H9 (cell line): ENCODE results near the gene FHL1. TPM values are rescaled to one million over a fixed set of nuclear protein-coding genes. Genes with fewer than 3 reads are reported as not detected.

Source experiments
- DNase-seq: peaks from one replicate; pipeline ENCODE4 v3.0.0-alpha.2; 2017
- H2AFZ ChIP-seq: one replicate; pipeline ENCODE4 v1.6.1; 2013; ENCODE audit warnings: mild to moderate bottlenecking, low read length, control low read depth, moderate library complexity
- H2AK5ac ChIP-seq: 2 replicates; pipeline ENCODE4 v1.6.1; 2013; ENCODE audit warnings: low read length, control low read depth, mixed read lengths; ENCODE audit not compliant: insufficient read length
- H2BK120ac ChIP-seq: one replicate; pipeline ENCODE4 v1.6.1; 2013; ENCODE audit warnings: low read depth, mild to moderate bottlenecking, low read length, control low read depth, inconsistent platforms; ENCODE audit not compliant: poor library complexity, severe bottlenecking
- H2BK12ac ChIP-seq: 2 replicates; pipeline ENCODE4 v1.6.1; 2013; ENCODE audit warnings: low read length, control low read depth, mixed read lengths, low read depth; ENCODE audit not compliant: insufficient read length
- H2BK15ac ChIP-seq: 2 replicates; pipeline ENCODE4 v1.6.1; 2013; ENCODE audit warnings: low read depth, low read length, control low read depth
- H2BK20ac ChIP-seq: one replicate; pipeline ENCODE4 v1.6.1; 2013; ENCODE audit warnings: low read depth, mild to moderate bottlenecking, low read length, control low read depth, inconsistent platforms; ENCODE audit not compliant: poor library complexity, severe bottlenecking
- H2BK5ac ChIP-seq: 2 replicates; pipeline ENCODE4 v1.6.1; 2013; ENCODE audit warnings: low read length, control low read depth, mixed read lengths; ENCODE audit not compliant: insufficient read length
- H3K14ac ChIP-seq: 2 replicates; pipeline ENCODE4 v1.6.1; 2013; ENCODE audit warnings: low read length, control low read depth; ENCODE audit not compliant: insufficient read depth
- H3K18ac ChIP-seq: 2 replicates; pipeline ENCODE4 v1.6.1; 2013; ENCODE audit warnings: low read depth, mild to moderate bottlenecking, mixed read lengths, low read length, control low read depth; ENCODE audit not compliant: insufficient read length
- H3K23ac ChIP-seq: 2 replicates; pipeline ENCODE4 v1.6.1; 2013; ENCODE audit warnings: low read length, control low read depth, mixed read lengths, low read depth; ENCODE audit not compliant: insufficient read length
- H3K23me2 ChIP-seq: 2 replicates; pipeline ENCODE4 v1.6.1; 2013; ENCODE audit warnings: low read depth, mild to moderate bottlenecking, mixed read lengths, low read length, control low read depth; ENCODE audit not compliant: insufficient read length, poor library complexity, severe bottlenecking
- H3K27ac ChIP-seq: 2 replicates; pipeline ENCODE4 v1.5.1; 2013; ENCODE audit warnings: low read length, control low read depth, mixed read lengths, low read depth; ENCODE audit not compliant: insufficient read length
- H3K27me3 ChIP-seq: 2 replicates; pipeline ENCODE4 v1.6.1; 2013; ENCODE audit warnings: low read length, control low read depth, inconsistent platforms; ENCODE audit not compliant: insufficient read depth
- H3K4ac ChIP-seq: 2 replicates; pipeline ENCODE4 v1.6.1; 2013; ENCODE audit warnings: low read depth, mild to moderate bottlenecking, control low read depth, inconsistent platforms, low read length, moderate library complexity
- H3K4me1 ChIP-seq: 2 replicates; pipeline ENCODE4 v1.6.1; 2013; ENCODE audit warnings: low read length, control low read depth, inconsistent platforms; ENCODE audit not compliant: insufficient read depth
- H3K4me2 ChIP-seq: 2 replicates; pipeline ENCODE4 v1.6.1; 2013; ENCODE audit warnings: low read length, control low read depth, mixed read lengths; ENCODE audit not compliant: insufficient read length, insufficient read depth
- H3K56ac ChIP-seq: 2 replicates; pipeline ENCODE4 v1.6.1; 2013; ENCODE audit warnings: low read depth, mild to moderate bottlenecking, mixed read lengths, low read length, control low read depth; ENCODE audit not compliant: insufficient read length
- H3K79me1 ChIP-seq: 2 replicates; pipeline ENCODE4 v1.6.1; 2013; ENCODE audit warnings: low read depth, mild to moderate bottlenecking, moderate library complexity, low read length, control low read depth, inconsistent platforms; ENCODE audit not compliant: insufficient read depth, poor library complexity, severe bottlenecking
- H3K79me2 ChIP-seq: 2 replicates; pipeline ENCODE4 v1.6.1; 2013; ENCODE audit warnings: low read length, control low read depth, inconsistent platforms; ENCODE audit not compliant: insufficient read depth
- H3K9ac ChIP-seq: 2 replicates; pipeline ENCODE4 v1.6.1; 2013; ENCODE audit warnings: low read length, control low read depth, mixed read lengths; ENCODE audit not compliant: insufficient read length; ENCODE audit errors: extremely low read depth
- H3K9me3 ChIP-seq: one replicate; pipeline ENCODE4 v1.6.1; 2013; ENCODE audit warnings: low read depth, low read length, inconsistent platforms; ENCODE audit not compliant: control insufficient read depth
- H3T11ph ChIP-seq: one replicate; pipeline ENCODE4 v1.6.1; 2013; ENCODE audit warnings: mild to moderate bottlenecking, low read length, control low read depth, inconsistent platforms
- H4K20me1 ChIP-seq: one replicate; pipeline ENCODE4 v1.6.1; 2013; ENCODE audit not compliant: control insufficient read depth, insufficient read length, insufficient read depth
- H4K5ac ChIP-seq: 2 replicates; pipeline ENCODE4 v1.6.1; 2013; ENCODE audit warnings: low read depth, mild to moderate bottlenecking, mixed read lengths, low read length, control low read depth; ENCODE audit not compliant: insufficient read length
- H4K8ac ChIP-seq: replicated peaks from 2 replicates; pipeline ENCODE4 v1.6.1; 2013; ENCODE audit warnings: low read length, control low read depth, mixed read lengths, low read depth; ENCODE audit not compliant: insufficient read length
- H4K91ac ChIP-seq: 2 replicates; pipeline ENCODE4 v1.6.1; 2013; ENCODE audit warnings: low read depth, mild to moderate bottlenecking, moderate library complexity, mixed read lengths, low read length, control low read depth; ENCODE audit not compliant: insufficient read length
- H3K27ac Mint-ChIP-seq, 3 experiments: 2 replicates in 2 of 3; 3 replicates in 1 of 3; pipeline ENCODE4 v1.8.0; 2020 to 2021; ENCODE audit warnings: mixed read lengths in 3 of 3, mild to moderate bottlenecking in 1 of 3, moderate library complexity in 1 of 3
- H3K27me3 Mint-ChIP-seq: 2 replicates; pipeline ENCODE4 v1.8.0; 2021; ENCODE audit warnings: low read depth, mild to moderate bottlenecking, moderate library complexity, mixed read lengths
- H3K36me3 Mint-ChIP-seq, 3 experiments: 2 replicates in 2 of 3; 3 replicates in 1 of 3; pipeline ENCODE4 v1.8.0; 2020 to 2021; ENCODE audit warnings: low read depth in 3 of 3, mixed read lengths in 3 of 3; ENCODE audit not compliant: insufficient read depth in 1 of 3
- H3K4me1 Mint-ChIP-seq, 2 experiments: 2 replicates each; pipeline ENCODE4 v1.8.0; 2020; ENCODE audit warnings: mixed read lengths in 2 of 2
- H3K4me3 Mint-ChIP-seq, 2 experiments: 2 replicates in 1 of 2; 3 replicates in 1 of 2; pipeline ENCODE4 v1.8.0; 2020 to 2021; ENCODE audit warnings: mild to moderate bottlenecking in 2 of 2, mixed read lengths in 2 of 2, moderate library complexity in 1 of 2
- H3K9me3 Mint-ChIP-seq, 2 experiments: 2 replicates in 1 of 2; 3 replicates in 1 of 2; pipeline ENCODE4 v1.8.0; 2020; ENCODE audit warnings: mild to moderate bottlenecking in 2 of 2, mixed read lengths in 2 of 2, moderate library complexity in 1 of 2
- CTCF ChIP-seq: fragments of 200-600 bp; sonication (generic); conservative IDR thresholded peaks from 3 replicates; pipeline ENCODE4 v1.8.0; 2021; ENCODE audit warnings: antibody characterized with exemption, mild to moderate bottlenecking
- WGBS: extraction: QIAGEN DNeasy Blood & Tissue Kit; methylation state at CpG from one replicate; pipeline ENCODE4 v1.1.7; 2013; ENCODE audit warnings: missing lambda C conversion rate, low lambda C conversion rate, mixed read lengths; ENCODE audit not compliant: insufficient read length; ENCODE audit errors: extremely low coverage; 5-methylcytosine and 5-hydroxymethylcytosine counted together
- total RNA-seq: library from RNA; stranded (reverse); gene quantifications from 2 replicates; pipeline ENCODE4 v1.2.1, GENCODE V29; 2021

The FHL1 gene
- total RNA-seq, 1 experiment from 2014 or later = 20.0 TPM

DNA sequence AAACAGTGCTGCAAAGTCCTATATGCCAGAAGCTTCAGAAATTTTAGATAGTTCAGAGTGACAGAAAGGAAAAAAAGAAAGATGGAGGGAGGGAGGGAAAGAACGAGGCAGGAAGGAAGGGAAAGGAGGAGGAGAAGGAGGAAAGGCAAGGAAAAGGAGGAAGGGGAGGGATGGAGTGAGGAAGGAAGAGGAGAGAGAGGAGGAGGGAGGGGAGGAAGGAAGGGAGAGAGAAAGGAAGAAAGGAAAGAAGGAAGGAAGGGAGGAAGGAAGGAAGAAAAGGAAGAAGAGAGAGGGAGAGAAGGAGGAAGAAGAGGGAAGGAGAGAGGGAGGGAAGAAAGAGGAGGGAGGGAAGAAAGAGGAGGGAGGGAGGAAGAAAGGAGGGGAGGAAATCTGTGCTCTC lies 42.4 kb upstream of the FHL1 start:
- H2AK5ac ChIP-seq = no peak overlapping the region
- H2BK5ac ChIP-seq = no peak overlapping the region
- no peak for TF ChIP-seq CTCF
- no peaks in the 10 kb centered on the region for H3K79me1 ChIP-seq
- H2AFZ ChIP-seq = no peak overlapping the region
- H2BK12ac ChIP-seq = no peak overlapping the region
- H3K36me3 Mint-ChIP-seq = peaks cover 3 to 6% (median 4%) of the 10 kb centered on the region in 3 experiments; a peak in 5 of 7 replicates
- no peak overlapping the region for H3T11ph ChIP-seq
- no peaks in the 10 kb centered on the region for H3K4me1 ChIP-seq
- no peak overlapping the region for H3K9ac ChIP-seq
- peaks cover 58 to 60% of the 10 kb centered on the region in 2 experiments for H3K9me3 Mint-ChIP-seq
- DNase-seq = no peak
- no peaks in the 10 kb centered on the region for H3K23me2 ChIP-seq
- H4K20me1 ChIP-seq = no peaks in the 10 kb centered on the region
- no peak overlapping the region for H2BK15ac ChIP-seq
- no peak overlapping the region for H4K8ac ChIP-seq
- no peaks in the 10 kb centered on the region for H3K27me3 ChIP-seq
- no peak overlapping the region for H3K14ac ChIP-seq
- H2BK20ac ChIP-seq = no peak overlapping the region
- H3K4me1 Mint-ChIP-seq = peaks cover 6 to 15% of the 10 kb centered on the region in 2 experiments; a peak in 2 of 4 replicates
- H4K5ac ChIP-seq = no peak overlapping the region
- H3K4me3 Mint-ChIP-seq = no peak overlapping the region
- H3K27me3 Mint-ChIP-seq = peaks cover 3% of the 10 kb centered on the region
- H3K18ac ChIP-seq = no peak overlapping the region
- no peak overlapping the region for H3K23ac ChIP-seq
- no peak overlapping the region for H3K56ac ChIP-seq
- no peak overlapping the region for H3K27ac Mint-ChIP-seq
- no peak overlapping the region for H4K91ac ChIP-seq
- H3K4me2 ChIP-seq = no peak overlapping the region
- no peak overlapping the region for H2BK120ac ChIP-seq
- WGBS = no CpG with 5 or more reads among the region's 1 CpG
- H3K4ac ChIP-seq = no peak overlapping the region
- H3K9me3 ChIP-seq = peaks cover 18% of the 10 kb centered on the region
- H3K79me2 ChIP-seq = no peaks in the 10 kb centered on the region
- no peak overlapping the region for H3K27ac ChIP-seq
